Astrocyte of the cerebellum (primary cell): ENCODE measurements around the gene ITGAE.

Experiments
- DNase-seq: peaks from one replicate; pipeline ENCODE4 v3.0.0-alpha.2; 2011; ENCODE audit warnings: low read depth
- H3K4me3 ChIP-seq: 2 replicates; pipeline ENCODE4 v1.5.1; 2011; ENCODE audit warnings: mild to moderate bottlenecking, low read depth, low read length, moderate library complexity
- CTCF ChIP-seq: IDR thresholded peaks from 2 replicates; pipeline ENCODE4 v1.5.1; 2012; ENCODE audit warnings: low read length, low read depth, moderate library complexity, mild to moderate bottlenecking; ENCODE audit errors: missing control alignments
- in situ Hi-C: cut with HindIII; loops from 2 replicates; pipeline ENCODE4 v1.10.0; 2017; ENCODE audit warnings: low sequenced_read_pairs

ITGAE gene

GRCh38 chr17:3817851-3818605 is 17.0 kb upstream of the ITGAE start:
- in situ Hi-C loops: no loop called here
- DNase-seq: no peak
- no peak for TF ChIP-seq CTCF
- H3K4me3 ChIP-seq: no peak overlapping the region

DNA sequence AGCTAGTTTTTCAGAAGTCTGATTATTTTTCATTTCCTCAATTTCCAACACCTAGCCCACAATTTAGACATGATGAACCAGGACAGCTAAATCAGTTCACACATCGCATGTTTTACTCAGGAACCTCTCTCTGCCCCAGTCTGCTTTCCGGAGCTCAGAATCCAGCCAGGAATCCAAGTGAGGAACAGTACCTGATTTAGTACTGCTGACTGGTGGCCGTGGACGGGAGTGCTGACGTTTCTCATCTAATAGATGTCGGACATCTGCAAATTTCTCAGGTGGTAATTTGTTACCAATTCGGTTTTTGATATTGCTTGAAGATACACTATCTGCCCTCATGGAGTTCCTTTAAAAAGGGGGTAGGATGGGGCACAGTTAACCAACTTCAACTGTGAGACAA is 14.9 kb upstream of the ITGAE start:
- in situ Hi-C loops: no loop called here
- no peak for DNase-seq
- peak; percentile 24 for TF ChIP-seq CTCF
- no peak overlapping the region for H3K4me3 ChIP-seq

GRCh38 chr17:3815122-3815521 is 14.1 kb upstream of the ITGAE start:
- TF ChIP-seq CTCF: no peak
- in situ Hi-C loops: no loop called here
- DNase-seq: no peak
- no peak overlapping the region for H3K4me3 ChIP-seq

GRCh38 chr17:3814361-3814760 is 13.4 kb upstream of the ITGAE start:
- in situ Hi-C loops: no loop called here
- DNase-seq: no peak
- TF ChIP-seq CTCF: no peak
- H3K4me3 ChIP-seq: no peak overlapping the region

DNA sequence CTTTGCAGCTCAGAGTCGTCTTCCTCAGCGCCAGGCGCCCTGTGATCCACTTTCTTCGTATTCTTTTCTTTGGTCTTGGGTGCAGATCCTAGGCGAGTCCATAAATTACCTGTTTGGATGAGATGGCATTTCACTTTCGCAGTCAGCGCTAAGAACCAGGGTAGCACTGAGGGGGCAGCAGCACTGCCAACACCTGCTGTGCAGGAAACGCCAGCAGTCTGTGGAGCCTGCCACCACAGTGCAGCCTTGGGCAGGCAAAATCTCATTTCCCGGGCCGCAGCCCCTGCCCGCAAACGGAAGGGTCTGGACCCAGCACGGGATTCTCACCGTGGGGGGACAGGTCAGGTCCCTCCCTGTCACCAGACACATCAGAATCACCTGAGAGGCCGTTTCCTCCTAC is 12.2 kb upstream of the ITGAE start:
- no peak overlapping the region for H3K4me3 ChIP-seq
- TF ChIP-seq CTCF: no peak
- no peak for DNase-seq
- in situ Hi-C loops: no loop called here

- in situ Hi-C loops: no loop called here
- DNase-seq: no peak
- H3K4me3 ChIP-seq: no peak overlapping the region
- no peak for TF ChIP-seq CTCF
Observed at GRCh38 chr17:3812771-3813170, 11.8 kb upstream of the ITGAE start.
